OCI-LY3 (cell line): ENCODE results near the gene CR2.

ENCODE experiments used
- CTCF ChIP-seq: fragments of 200-600, 300-600 bp; sonication (generic); IDR thresholded peaks from 2 replicates; pipeline ENCODE4 v1.5.1; 2014; ENCODE audit warnings: antibody characterized with exemption, low read length, low read depth
- EZH2phosphoT487 ChIP-seq: fragments of 200-600 bp; shearing (Covaris generic); IDR thresholded peaks from 2 replicates; pipeline ENCODE4 v1.6.1; 2018; ENCODE audit warnings: antibody characterized with exemption, mixed run types, low read depth

- TF ChIP-seq CTCF: peak; percentile 47
- no peak for TF ChIP-seq EZH2phosphoT487
Measured at GRCh38 chr1:207423560-207424292, 30.4 kb upstream of the CR2 start.
